Esophagus squamous epithelium (tissue), 5 donors: Measurements from ENCODE around the gene SUPT6H. TPM values are rescaled to one million over a fixed set of nuclear protein-coding genes. Genes with fewer than 3 reads are reported as not detected.

ENCODE experiments used
- DNase-seq: peaks from one replicate; lab custom pipeline; 2025; lab: John Stamatoyannopoulos, UW
- H3K27ac ChIP-seq, 4 donors: fragments of 200-600 bp; sonication (generic); one replicate each; pipeline ENCODE4 v1.5.1; 2016 to 2019; ENCODE audit warnings: mild to moderate bottlenecking in 1 of 4
- H3K27me3 ChIP-seq, 4 donors: fragments of 200-600 bp; sonication (generic); 1 replicate in 3 of 4; 2 replicates in 1 of 4; pipeline versions ENCODE4 v1.5.1 to v1.6.0; 2017 to 2021; ENCODE audit warnings: antibody characterized with exemption in 1 of 4
- H3K36me3 ChIP-seq, 3 donors: fragments of 200-600 bp; sonication (generic); one replicate each; pipeline ENCODE4 v1.5.1; 2016 to 2019
- H3K4me1 ChIP-seq, 3 donors: fragments of 200-600 bp; sonication (generic); one replicate each; pipeline ENCODE4 v1.5.1; 2017 to 2019
- H3K4me3 ChIP-seq, 4 donors: fragments of 200-600 bp; sonication (generic); 1 replicate in 3 of 4; 2 replicates in 1 of 4; pipeline ENCODE4 v1.5.1; 2016 to 2019; ENCODE audit warnings: mild to moderate bottlenecking in 2 of 4, moderate library complexity in 1 of 4
- H3K9me3 ChIP-seq, 3 donors: fragments of 200-600 bp; sonication (generic); one replicate each; pipeline ENCODE4 v1.5.1; 2016 to 2019
- POLR2A ChIP-seq, 4 donors: fragments of 450-650 bp; IDR thresholded peaks; one replicate each; pipeline ENCODE4 v1.6.1; 2017; ENCODE audit warnings: antibody characterized with exemption in 4 of 4, mild to moderate bottlenecking in 4 of 4, moderate library complexity in 3 of 4
- WGBS, 2 donors: methylation state at CpG; one replicate each; pipeline ENCODE4 v1.1.5; 2018; 5-methylcytosine and 5-hydroxymethylcytosine counted together
- intact Hi-C: fragments of 100-400 bp; cut with DNase I; formaldehyde crosslinking; loops from one replicate; pipeline ENCODE4 v1.15.0; 2022
- total RNA-seq, 4 donors: library from RNA; depleted of rRNA; stranded (reverse); fragments of >200 nt; gene quantifications; one replicate each; pipeline ENCODE4 v1.1.0, GENCODE V29; 2016
- TF ChIP-seq, protein P1 (sequence below), 6 experiments: fragments of 450-650 bp in 4 of 6; fragments of 200-600 bp in 2 of 6; sonication (generic) in 2 of 6; IDR thresholded peaks; one replicate each; pipeline ENCODE4 v1.5.1; 2016 to 2019; ENCODE audit warnings: antibody characterized with exemption in 6 of 6, mild to moderate bottlenecking in 4 of 6, moderate library complexity in 4 of 6
- donor health status: DM: yes; HTN: yes; CAD: no.

Gene SUPT6H
- total RNA-seq, 4 donors from 2014 or later: 26.4 to 59.3 (median 48.8) TPM

DNA sequence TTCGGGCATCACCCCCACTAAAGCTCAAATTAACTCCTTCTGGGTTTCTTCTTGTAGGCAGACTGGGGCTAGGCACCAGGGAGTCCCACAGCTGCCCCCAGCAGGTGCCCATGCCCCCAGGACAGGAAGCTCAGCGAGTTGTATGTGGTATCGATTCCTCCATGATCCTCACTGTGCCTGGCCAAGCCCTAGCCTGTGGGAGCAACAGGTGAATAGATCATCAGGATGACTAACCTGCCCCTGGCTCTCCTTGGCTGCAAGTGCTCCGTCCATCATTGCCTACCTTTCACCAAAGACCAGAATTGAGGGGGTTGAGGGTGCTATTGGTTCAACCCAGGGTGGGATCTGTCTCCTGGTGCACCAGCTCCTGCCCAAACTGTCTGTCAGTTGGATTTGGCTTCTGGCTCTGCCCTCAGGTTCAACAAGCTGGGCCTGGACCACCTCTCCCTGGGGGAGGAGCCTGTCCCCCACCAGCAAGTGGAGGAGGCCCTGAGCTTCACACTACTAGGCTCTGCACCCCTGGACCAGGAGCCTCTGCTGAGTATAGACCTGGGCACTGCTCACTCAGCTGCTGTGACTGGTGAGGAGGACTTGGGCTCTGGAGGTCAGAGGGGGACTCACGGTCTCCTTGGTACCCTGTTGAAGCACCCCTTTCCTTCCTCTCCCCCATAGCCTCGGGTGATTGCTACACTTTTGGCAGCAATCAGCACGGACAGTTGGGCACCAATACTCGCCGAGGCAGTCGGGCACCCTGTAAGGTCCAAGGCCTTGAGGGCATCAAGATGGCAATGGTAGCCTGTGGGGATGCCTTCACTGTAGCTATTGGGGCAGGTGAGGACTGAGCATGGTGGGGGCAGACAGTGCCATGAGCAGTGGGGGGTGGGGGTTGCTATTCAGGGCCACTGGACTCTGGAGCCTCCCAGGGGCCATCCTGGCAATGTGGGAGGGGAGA lies 78.7 kb downstream of the SUPT6H start:
- WGBS, 2 donors: 87 to 93% methylated on average over 3 to 4 of the region's 10 CpGs
- H3K36me3 ChIP-seq: no peaks in the 10 kb centered on the region
- intact Hi-C loops: no loop called here
- no peak for DNase-seq
- no peak overlapping the region for H3K4me3 ChIP-seq
- H3K27me3 ChIP-seq: no peaks in the 10 kb centered on the region
- no peak overlapping the region for H3K27ac ChIP-seq
- peaks cover 10 to 59% (median 25%) of the 10 kb centered on the region in 3 donors for H3K4me1 ChIP-seq
- no peaks in the 10 kb centered on the region for H3K9me3 ChIP-seq
- TF ChIP-seq, protein P1, sequence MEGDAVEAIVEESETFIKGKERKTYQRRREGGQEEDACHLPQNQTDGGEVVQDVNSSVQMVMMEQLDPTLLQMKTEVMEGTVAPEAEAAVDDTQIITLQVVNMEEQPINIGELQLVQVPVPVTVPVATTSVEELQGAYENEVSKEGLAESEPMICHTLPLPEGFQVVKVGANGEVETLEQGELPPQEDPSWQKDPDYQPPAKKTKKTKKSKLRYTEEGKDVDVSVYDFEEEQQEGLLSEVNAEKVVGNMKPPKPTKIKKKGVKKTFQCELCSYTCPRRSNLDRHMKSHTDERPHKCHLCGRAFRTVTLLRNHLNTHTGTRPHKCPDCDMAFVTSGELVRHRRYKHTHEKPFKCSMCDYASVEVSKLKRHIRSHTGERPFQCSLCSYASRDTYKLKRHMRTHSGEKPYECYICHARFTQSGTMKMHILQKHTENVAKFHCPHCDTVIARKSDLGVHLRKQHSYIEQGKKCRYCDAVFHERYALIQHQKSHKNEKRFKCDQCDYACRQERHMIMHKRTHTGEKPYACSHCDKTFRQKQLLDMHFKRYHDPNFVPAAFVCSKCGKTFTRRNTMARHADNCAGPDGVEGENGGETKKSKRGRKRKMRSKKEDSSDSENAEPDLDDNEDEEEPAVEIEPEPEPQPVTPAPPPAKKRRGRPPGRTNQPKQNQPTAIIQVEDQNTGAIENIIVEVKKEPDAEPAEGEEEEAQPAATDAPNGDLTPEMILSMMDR (IDR thresholded peaks at IDR 0.05): no peak
- TF ChIP-seq POLR2A (IDR thresholded peaks at IDR 0.05): no peak

DNA sequence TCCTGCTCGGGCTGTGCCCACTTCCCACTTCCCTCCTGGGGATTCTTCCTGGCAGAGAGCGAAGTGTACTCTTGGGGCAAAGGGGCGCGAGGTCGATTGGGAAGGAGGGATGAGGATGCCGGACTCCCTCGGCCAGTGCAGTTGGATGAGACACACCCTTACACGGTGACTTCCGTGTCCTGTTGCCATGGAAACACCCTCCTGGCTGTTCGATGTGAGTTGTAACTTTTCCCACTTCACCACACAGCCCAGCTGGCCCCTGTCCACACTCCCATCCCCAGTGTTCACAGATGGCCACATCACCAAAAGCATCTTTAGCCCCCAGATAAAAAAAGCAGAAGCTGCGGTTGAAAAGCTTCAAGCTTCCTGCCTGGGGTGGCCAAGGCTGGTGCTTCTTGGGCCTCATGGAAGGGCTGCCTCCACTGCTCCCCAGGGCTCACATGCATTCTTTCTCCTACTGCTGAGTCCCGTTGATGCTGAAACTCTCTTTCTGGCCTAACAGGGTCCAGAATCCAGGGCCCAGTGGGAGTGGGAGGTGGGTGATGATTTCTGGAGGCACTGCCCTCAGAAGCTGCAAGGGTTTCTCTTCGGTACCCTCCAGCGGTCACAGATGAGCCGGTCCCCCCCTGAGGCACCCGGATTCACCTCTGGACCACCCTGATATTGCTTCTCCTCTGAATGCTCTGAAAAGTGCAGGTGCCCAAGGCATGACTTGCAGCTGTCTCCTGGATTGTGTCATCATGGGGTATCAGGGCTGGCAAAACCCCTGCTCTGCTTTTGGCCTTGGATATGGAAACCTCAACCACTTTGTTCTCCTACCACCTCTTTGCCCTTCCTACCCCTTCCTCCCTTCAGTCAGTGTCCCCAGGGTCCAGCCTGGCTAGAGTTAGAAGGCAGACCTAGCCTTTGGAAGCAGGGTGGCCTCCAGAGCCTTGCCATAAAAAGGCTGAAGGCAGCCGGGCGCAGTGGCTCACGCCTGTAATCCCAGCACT lies 79.6 kb downstream of the SUPT6H start:
- Histone ChIP-seq H3K4me1 (peaks cover 20 to 69% (median 35%) of the 10 kb centered on the region in 3 donors), H3K9me3 (no peaks in the 10 kb centered on the region), H3K4me3 (no peak overlapping the region), H3K27me3 (no peaks in the 10 kb centered on the region), H3K36me3 (no peaks in the 10 kb centered on the region), H3K27ac (no peak overlapping the region)
- 43 to 81% methylated on average over 9 to 13 of the region's 19 CpGs for WGBS, 2 donors
- no peak for TF ChIP-seq POLR2A (IDR thresholded peaks at IDR 0.05)
- TF ChIP-seq, protein P1 (IDR thresholded peaks at IDR 0.05): no peak
- DNase-seq: no peak
- intact Hi-C loops: no loop called here

DNA sequence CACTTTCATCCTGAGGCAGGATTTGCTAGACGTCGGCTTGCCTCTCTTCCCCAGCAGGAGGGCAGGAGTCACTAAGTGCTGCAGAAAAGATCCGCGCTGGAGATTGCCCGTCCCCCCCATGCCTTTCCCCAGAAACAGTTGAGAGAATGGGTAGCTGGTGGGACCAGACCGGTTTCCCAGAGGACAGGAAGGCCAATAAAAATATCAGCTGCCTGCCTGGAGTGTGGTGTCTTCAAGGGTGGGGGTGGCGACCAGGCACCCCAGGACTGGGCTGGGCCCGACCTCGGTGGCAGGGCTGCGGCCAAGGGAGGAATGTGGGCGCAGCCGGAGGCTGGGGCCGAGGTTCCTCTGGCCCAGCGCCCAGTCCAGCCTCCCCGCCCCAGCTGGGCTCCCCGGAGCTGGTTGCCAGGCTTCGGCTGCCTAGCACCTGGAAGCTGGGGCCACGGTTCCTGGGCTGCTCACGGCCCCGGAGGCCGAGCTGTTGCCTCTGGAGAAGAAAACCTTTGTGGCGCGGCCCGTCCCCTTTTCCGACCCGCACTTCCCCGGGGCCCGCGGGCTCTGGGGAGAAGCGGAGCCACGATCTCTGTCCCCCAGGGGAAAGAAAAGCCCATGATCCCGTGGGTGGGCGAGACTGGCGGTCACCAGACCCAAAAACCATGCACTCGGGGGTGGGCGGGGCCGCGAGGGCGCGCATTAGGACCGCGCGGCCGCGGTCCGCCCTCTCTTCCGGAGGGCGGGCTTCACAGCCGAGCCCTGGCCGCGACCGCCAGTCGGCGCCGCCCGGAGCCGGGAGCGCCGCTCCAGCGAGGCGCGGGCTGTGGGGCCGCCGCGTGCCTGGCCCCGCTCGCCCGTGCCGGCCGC lies 81.5 kb downstream of the SUPT6H start, which contains the start of gene TRAF4:
Gene TRAF4, plus strand, starts transcription at position 769 of the 861 bp plus-strand sequence. CDS start 102 bp downstream, outside the sequence.
- 0 to 4% methylated on average over 3 to 18 of the region's 70 CpGs for WGBS, 2 donors
- Histone ChIP-seq H3K27me3 (no peaks in the 10 kb centered on the region), H3K27ac (peak within 1 kb of the TSS; percentile 94 to 99 (median 98)), H3K4me3 (peak within 1 kb of the TSS; percentile 56 to 97 (median 64)), H3K9me3 (no peaks in the 10 kb centered on the region), H3K4me1 (peaks cover 38 to 82% (median 52%) of the 10 kb centered on the region in 3 donors), H3K36me3 (peaks cover 7 to 12% (median 8%) of the 10 kb centered on the region in 3 donors)
- TF ChIP-seq POLR2A (IDR thresholded peaks at IDR 0.05): peak in 3 of 4 donors; percentile 90 to 96 (median 94)
- TF ChIP-seq, protein P1 (IDR thresholded peaks at IDR 0.05): peak in 4 of 6 experiments; percentile 10 to 54 (median 45)
- intact Hi-C loops: no loop called here
- no peak for DNase-seq

DNA sequence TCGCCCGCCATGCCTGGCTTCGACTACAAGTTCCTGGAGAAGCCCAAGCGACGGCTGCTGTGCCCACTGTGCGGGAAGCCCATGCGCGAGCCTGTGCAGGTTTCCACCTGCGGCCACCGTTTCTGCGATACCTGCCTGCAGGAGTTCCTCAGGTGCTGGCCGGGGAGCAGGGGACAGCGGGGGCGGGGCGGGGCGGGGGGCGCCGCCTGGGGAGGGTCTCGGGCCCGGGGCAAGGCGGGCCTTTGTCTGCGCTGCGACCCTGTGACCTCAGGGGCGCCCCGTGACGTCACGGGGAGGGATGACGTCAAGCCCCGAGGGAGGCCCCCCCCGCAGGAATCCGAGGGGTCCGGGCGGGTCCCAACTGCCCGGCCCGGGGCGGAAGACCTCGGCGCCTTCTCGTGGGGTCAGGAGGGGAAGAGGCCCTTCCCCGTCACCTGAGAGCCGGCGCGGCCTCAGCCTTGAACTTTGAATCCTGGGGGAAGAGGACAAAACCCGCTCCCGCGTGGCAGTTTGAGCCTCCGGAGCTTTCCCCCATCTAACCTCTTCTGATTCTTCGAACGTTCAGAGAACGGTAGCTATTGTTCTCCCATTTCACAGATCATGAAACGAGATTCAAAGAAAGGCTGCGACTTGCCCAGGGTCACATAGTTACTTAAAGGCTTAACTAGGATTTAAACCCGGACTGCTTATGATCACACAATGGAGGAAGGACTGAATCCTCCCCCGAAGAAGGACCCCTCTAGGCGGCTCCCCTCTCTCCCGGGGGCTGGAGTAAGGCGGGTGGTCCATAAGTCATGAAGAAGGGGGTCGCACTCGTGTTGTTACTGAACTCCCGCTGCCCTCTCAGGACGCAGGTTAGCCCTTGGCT lies 82.3 kb downstream of the SUPT6H start:
- Histone ChIP-seq H3K4me1 (peaks cover 46 to 85% (median 54%) of the 10 kb centered on the region in 3 donors), H3K4me3 (peak overlapping the region; percentile 56 to 97 (median 64)), H3K36me3 (peaks cover 7 to 21% (median 17%) of the 10 kb centered on the region in 3 donors), H3K27me3 (no peaks in the 10 kb centered on the region), H3K27ac (peak overlapping the region; percentile 94 to 99 (median 98)), H3K9me3 (no peaks in the 10 kb centered on the region)
- intact Hi-C loops: no loop called here
- 1% methylated on average over 22 of the region's 61 CpGs; no CpG with 5 or more reads in 1 of the 2 donors for WGBS, 2 donors
- no peak for TF ChIP-seq POLR2A (IDR thresholded peaks at IDR 0.05)
- TF ChIP-seq, protein P1 (IDR thresholded peaks at IDR 0.05): no peak
- no peak for DNase-seq
